Ureter (tissue), 1 donor: ENCODE results near the gene ABCG5. TPM values are rescaled to one million over a fixed set of nuclear protein-coding genes. Genes with fewer than 3 reads are reported as not detected.

ENCODE experiments used
- DNase-seq: peaks from one replicate; pipeline ENCODE4 v3.0.0-alpha.2; 2020; ENCODE audit warnings: low spot score
- total RNA-seq: library from RNA; stranded (reverse); gene quantifications from one replicate; pipeline ENCODE4 v1.2.4, GENCODE V29; 2023
- donor health status: DM: yes; HTN: yes; CAD: no.

Gene ABCG5
- not detected for total RNA-seq

DNA sequence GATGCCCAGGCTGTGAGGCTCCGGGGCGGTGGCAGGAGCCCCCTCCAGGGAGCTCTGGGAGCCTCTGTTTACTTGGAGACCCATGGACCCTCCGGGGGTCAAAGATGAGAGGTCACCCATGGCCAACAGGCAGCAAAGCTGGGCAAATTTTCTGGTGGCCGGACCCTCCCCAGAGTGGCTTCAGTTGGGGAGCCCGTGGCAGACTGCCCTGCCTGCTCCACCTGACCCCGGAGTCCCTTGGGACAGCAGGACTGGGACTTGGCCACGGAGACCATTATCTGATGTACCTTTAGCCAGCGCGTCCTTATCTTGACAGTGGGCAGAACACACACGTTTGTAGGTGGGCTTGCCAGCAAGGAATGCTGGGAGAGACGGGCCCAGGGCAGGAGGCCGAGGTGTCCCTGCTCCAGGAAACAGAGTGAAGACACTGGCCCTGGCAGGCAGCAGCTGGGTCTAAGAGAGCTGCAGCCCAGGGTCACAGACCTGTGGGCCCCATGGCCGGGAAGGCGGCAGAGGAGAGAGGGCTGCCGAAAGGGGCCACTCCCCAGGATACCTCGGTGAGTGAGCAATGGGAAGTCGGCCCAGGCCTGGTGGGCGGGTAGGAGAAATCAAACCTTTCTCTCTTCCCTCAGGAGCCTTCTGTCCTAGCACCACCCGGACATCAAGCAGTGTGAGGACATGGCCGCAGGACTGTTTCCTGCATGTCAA is at the start of gene ABCG5, which contains the start of gene ABCG8:
Gene ABCG5 (minus strand): TSS at position 280 of the 708 bp plus-strand sequence. CDS start 160 bp downstream, at position 120.
Gene ABCG8 (plus strand): TSS at position 412 of the 708 bp plus-strand sequence. CDS start 83 bp downstream, at position 495.
- no peak for DNase-seq

DNA sequence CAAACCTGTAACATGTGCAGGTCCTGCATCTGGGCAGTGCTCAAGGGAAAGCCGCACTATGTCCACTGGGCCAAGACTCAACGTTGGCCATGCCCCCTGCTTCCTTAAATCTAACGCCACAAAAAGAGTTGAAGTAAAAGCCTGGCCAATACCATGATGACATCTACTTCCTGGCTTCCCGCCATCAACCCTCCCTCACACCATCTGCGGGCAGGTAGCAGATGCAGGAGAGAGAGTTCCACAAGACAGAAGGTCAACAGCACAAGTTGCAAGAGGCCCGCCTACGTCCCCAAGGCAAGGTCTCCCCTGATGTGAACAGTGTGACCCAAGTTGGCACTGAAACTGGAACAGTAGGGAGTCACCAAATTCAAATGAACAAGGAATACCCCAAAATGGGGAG is 48.5 kb upstream of the ABCG5 start:
- DNase-seq: no peak

DNA sequence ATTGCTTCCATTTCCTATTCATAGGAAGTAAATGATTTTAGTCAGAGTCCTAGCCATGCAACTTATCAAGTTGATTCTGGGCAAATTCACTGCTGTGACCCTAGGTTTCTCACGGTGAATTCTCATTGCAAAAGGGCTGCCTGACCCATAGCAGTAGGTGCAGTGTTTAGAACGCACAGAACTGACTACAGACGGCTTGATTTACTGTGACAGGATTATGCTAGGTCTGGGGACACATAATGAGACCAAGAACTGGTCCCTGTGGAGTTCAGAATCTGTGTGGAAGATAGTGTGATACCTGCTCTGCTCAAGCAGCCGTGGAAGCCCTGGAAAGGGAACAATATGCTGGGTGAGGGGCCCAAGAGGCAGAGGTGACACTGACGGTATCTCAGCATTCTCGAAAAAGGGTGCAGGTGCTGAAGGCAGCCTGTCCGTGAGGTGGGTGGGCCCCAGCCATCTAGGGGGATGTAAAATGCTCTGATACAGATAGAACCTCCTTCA is 46.5 kb upstream of the ABCG5 start:
- DNase-seq: no peak

DNA sequence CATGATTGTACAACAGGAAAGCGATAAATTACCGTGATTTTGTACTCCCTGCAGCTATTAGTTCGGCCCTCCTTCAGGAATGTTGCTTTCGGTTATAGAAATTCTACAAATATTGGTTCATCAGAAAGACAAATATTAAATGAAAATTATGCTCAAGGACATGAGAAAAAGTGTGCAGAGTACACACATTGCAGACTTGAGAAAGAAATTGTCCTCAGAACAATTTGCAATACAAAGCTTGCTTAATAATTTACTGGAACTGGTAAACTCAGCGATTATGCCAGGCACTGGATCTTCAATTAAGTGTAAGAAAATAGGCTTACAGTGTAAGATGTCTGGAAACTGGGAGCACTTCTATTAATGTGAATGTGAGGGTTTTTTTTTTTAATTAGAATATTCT is 46.0 kb upstream of the ABCG5 start:
- DNase-seq: no peak

DNA sequence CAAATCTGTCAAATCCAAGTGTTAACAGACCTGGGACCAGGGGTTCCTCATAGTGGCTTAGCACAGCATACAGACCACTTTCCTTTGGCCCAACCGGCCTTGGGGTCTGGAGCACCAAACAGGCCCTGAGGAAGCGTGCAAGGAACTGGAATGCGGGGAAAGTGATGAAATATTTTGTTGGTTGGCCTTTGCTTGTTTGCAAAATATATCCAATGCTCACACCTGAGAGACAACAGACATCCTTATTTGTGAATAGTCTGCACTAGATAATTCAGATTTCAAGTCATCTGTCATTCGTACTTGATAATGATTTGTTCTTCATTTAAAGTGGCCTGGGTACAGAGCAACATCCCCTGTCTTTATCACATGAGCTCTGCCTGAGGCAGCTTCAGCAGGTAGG is 43.7 kb upstream of the ABCG5 start:
- DNase-seq: no peak

DNA sequence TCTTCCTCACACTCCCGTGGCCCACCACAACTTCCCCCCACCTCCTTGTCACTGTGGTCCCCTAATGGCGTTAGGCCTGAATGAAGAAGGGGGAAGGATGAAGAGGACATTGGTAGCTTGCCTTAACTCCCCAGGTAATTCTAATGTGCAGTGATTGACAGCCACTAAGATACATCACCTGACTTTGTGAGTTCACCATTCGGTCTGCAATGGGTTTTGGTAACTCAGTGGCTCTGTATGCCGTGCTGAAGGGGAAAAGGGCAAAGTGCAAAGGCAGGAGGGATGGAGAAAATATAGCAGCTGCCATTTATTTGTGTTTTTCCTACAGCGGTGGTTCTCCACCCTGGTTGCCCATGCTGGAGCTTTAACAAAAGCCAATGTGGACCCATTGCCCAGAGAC is 42.3 kb upstream of the ABCG5 start:
- no peak for DNase-seq

DNA sequence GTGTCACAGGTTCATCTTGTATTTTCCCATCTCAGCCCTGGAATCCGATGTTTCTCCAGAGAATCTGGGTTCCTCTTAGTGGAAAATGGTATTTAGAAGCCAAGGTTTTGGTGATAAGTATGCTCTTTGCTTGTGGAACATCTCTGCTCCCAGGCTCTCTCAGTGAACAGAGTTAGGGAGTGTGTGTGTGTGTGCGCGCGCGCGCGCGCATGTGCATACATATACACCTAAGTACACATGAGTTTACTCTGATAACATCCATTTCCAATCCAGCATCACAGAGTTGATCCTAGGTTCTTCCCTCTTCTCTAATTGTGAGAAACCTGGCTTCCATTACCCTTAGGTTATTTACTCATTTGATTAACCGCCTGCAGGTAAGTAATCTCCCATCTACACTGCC is 41.8 kb upstream of the ABCG5 start:
- no peak for DNase-seq

DNA sequence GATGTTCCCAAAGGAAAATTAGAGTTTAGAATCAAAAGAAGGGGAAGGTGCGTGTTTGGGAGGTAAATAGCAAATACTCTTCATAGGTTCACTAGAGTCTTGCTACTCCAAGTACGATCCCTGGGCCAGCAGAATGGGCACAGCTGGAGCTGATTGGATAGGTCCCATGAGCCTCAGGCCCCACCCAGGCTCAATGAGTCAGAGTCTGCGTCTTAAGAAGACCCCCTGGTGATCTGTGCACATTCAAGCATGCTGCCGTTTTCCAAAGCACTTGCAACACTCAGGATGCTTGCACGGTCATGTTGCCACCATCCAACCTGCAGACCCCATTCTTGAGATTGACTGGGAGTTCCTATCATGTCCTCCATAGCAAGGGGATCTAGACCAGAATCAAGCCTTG is 40.6 kb upstream of the ABCG5 start:
- no peak for DNase-seq

DNA sequence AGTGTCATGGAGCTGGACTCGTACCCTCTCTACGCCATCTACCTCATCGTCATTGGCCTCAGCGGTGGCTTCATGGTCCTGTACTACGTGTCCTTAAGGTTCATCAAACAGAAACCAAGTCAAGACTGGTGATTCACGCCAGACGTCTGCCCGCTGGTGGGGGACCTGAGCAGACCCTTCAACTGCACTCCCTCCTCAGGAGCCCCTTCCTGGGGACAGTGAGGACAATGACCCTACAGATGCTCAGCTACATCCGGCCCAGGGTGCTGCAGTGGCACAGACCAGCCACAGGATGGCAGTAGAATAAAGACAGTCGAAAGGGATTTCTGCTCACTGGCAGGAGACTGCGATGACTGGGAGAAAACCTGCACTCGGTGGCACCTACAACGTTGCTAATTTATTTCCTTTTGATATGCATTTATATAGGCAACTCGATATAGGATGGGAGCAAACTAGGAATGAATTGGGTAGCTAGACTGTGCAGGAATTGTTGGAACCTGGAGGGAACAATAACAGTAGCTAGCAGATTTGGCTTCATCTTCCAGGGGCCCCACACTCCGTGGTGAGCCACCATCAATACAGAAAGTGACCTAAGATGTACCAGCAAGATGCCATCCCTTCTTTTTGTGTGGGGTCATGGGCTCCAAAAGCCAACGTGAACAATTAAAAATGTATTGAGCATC is 39.3 kb upstream of the ABCG5 start:
- peak; percentile 69 for DNase-seq

DNA sequence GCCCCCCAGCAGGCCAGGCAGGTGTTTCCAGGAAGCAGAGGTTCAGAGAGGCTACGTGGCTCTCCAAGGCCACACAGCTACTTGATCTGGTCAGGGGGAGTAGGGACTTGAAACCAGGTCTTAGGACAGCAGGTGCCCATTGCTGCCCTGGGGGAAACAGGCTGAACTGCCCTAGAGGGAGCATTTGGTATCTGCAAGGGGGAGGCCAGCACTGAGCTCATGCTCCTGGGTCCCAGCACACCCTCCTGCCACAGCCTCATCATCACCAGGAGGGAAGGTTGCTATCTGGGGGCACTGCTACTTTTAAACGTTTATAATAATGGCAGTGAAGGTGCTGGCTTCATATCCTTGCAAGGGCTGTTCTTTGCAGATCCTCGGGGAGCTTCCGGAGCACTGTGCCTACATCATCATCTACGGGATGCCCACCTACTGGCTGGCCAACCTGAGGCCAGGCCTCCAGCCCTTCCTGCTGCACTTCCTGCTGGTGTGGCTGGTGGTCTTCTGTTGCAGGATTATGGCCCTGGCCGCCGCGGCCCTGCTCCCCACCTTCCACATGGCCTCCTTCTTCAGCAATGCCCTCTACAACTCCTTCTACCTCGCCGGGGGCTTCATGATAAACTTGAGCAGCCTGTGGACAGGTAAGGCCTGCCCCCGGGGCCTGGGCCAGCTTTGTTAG is 36.3 kb upstream of the ABCG5 start:
- DNase-seq: no peak

DNA sequence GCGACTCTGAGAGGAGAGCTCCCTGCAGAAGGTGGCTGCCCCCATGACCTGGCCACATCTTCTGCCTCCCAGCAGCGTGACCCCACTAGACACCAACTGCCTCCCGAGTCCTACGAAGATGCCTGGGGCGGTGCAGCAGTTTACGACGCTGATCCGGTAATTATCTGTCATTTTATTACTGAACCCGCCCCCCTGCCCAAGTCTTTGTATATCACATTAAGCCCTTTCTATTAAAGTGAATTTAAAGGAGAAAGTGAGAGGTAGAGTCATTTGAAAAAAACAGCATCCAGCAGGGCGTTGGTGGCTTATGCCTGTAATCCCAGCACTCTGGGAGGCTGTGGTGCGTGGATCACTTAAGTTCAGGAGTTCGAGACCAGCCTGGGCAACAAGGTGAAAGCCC is 33.5 kb upstream of the ABCG5 start:
- no peak for DNase-seq

DNA sequence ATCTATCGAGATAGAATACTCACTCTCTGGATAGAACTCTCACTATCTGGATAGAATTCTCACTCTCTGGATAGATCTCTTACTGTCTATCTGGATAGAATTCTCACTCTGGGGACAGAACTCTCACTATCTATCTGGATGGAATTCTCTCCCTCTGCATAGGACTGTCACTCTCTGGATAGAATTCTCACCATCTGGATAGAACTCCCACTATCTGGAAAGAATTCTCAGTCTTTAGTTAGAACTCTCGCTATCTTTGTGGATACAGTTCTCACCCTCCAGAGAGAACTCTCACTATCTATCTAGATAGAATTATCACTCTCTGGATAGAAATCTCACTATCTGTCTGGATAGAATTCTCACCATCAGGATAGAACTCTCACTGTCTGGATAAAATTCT is 16.7 kb upstream of the ABCG5 start:
- DNase-seq: no peak

DNA sequence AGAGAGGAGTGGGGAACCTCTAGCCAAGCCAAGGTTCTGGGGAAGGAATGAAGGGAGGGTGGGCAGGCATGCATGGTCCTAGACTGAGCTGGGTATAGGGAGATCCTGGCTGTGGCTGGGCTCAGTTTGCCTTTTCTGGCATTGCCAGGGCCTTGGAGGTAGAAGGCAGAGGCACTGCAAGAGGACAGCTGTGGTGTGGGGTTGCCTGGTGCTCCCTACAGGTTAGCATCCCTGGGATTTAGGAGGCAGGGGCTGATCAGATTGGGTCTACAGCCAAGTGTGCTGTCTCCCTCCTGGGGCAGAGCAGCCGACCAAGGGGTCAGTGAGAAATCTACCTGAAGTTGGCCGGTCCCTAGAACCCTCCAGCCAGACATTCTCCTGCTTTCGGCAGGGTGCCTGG is 16.0 kb upstream of the ABCG5 start:
- no peak for DNase-seq

DNA sequence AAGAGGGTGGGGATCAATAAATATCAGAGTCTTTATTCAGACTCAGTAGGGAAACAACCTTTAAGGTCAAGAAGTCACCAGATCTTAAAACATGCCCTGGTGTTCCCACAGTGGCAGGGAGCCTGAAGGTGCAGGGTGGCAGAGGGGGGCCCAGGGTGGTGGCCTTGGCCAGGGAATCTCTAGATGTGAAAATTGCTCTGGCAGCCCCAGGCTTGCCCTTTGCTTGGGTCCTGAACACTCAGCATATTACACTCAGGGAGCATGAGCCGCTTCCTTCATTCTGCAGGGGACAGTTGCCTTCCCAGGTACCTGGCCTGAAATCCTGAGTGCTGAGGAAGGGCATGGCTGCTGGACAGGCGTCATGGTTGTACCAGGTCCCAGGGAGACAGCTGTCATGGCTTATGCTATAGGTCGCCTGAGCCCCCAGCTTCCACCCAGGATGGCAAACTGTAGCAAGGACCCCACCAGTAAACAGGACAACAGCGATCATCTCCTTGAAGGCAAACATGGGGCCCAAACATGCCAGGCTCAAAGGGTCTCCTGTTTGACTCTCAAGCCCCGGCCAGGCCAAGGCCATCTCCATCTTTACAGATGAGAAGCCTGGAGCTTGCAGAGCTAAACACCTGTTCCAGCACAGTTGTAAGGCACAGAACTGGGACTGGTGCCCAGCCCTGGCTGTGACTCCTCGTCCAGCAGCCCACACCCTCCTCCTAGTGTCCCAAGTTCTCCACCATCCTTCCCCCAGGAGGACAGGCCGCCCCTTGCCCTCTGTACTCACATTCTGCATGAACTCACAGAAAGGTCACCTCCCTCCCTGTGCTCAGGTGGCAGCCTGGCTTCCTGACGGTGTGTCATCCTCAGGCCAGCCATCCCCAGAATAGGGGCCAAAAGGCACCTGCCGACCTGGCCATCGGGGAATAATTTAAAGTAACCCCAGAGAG is 14.8 kb upstream of the ABCG5 start:
- no peak for DNase-seq

DNA sequence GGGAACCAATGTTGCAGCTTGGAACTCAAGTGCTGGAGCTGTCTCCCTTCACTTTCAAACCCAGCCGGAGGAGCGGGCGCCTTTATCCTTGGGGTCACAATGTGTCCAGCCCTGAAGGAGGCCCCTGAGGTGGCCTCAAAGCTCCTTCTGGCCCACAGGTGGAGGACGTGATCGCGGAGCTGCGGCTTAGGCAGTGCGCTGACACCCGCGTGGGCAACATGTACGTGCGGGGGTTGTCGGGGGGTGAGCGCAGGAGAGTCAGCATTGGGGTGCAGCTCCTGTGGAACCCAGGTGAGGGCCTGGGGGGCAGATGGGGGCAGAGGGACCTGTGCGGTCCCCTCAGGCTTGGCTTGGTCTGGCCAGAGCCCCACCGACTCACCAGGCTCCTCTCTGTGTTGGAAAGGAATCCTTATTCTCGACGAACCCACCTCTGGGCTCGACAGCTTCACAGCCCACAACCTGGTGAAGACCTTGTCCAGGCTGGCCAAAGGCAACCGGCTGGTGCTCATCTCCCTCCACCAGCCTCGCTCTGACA is 13.6 kb upstream of the ABCG5 start:
- DNase-seq: no peak

DNA sequence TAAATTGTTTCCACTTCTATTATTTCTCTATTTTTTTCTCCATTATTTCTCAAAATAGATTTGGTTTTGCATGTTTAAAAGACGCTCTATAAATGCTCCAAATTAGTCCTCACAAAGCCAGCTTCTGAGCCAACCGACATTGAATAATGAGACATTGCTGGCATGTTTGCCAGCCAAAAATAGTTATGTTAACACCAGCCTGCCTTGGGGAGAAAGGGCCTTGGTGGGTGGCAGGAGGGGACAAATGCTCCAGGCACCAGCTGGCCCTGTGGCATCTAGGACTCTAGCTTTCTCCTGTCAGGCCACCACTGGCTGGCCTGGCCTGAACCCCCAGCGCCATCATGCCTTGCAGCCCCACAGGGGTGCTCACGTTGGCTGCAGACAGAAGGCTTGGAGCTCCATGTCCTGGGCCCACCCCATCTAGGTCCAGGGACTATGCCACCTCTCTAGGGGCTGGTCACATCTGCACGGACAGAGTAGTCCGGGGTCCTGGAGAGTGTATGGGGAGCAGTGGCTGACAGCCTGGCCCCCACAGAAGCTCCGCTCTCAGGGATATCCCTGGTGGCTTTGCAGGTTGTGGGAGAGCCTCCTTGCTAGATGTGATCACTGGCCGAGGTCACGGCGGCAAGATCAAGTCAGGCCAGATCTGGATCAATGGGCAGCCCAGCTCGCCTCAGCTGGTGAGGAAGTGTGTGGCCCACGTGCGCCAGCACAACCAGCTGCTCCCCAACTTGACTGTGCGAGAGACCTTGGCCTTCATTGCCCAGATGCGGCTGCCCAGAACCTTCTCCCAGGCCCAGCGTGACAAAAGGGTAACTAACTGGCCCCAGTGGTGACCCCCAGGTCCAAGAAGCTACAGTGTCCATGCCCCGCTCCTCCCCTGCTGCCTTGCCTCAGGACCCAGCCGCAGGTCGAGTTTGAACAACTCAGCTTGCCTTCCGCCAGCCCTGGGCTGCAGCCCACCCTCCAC is 12.7 kb upstream of the ABCG5 start:
- no peak for DNase-seq

DNA sequence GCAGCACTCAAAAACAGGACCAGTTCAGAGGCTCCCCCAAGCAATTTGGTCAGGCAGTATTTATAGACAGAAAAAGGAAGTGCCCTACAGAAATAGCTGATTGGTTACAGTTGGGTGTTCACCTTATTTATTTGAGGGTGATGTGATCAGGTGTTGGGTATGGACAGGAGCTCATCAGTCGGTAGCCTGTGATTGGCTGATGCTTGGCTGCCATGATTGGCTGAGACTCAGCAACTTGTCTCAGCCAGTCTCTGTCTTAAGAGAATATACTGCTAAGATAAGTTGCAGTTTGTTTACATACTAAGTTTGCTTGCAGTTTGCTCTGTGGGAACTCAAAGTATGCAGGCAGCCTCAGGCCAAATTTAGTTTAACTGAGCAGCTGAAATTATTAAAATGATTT is 9.6 kb upstream of the ABCG5 start:
- no peak for DNase-seq

DNA sequence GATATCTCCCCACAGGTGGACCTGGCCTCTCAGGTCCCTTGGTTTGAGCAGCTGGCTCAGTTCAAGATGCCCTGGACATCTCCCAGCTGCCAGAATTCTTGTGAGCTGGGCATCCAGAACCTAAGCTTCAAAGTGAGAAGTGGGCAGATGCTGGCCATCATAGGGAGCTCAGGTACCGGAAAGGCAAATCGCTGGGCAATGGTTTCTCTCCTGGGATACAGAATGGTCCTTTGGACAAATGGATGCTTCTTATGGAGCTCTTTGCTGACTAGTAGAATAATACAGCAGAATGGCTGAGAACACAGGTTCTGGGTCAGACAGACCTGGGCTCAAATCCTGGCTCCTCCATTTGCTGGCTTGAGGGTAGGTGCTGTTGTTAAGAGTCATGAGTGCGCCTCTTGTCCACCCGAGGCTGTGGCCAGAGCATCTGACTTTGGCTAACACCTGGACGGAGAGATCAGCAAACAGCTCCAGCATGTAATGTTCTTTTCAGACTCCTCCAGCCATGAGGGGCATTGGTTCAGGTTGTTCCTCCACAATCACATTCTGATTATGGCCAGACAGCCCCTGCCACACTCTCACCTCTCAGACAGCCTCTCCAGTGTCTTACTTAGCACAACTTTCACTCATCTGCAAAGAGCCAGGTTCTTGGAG is 7.6 kb upstream of the ABCG5 start:
- DNase-seq: no peak

DNA sequence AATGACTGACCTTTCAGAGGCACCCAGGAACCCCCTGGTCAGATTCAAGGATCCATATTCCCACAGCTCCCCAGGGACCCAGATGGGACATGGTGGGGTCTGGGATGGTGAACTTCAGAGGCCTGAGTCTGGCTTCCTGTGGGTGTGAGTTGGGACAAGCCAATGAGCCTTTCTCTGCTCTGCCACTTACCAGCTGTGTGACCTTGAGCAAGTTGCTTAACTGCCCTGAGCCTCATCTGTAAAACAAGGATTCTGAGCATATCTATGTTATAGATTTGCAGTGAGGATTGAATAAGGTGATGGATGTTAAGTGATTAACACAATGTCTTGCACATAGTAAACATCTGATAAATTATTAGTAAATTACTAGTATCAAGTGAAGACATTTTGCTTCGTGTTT is 6.5 kb upstream of the ABCG5 start:
- no peak for DNase-seq

DNA sequence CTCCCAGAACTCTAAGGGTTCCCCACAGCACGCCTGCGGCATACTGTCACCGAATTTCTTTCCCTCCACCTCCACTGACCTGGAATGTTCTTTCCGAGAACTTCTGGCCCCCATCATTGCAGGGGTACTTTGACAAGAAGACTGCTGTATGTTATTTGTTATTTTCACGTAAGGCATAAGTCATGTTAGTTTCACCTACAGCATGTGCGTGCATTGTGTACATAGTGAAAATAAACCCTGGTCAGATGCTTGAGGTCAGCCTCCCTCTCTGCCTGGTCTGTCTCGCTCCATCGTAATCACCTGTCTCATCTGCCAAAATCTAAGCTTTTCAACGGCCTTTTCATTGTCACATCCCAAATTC is 4.2 kb upstream of the ABCG5 start:
- no peak for DNase-seq
